ENCODE measurements around the gene ANKRD13A. TPM values are rescaled to one million over a fixed set of nuclear protein-coding genes. Genes with fewer than 3 reads are reported as not detected.

The ANKRD13A gene
- total and polyA plus RNA-seq, 2 of the 13 experiments (the other 11 are each of a cell fraction or from before 2014, with no cell fraction given), result 34.1 to 41.6 TPM

- TF ChIP-seq IRF9 (CRISPR knock-in tag; IDR thresholded peaks at IDR 0.05; ENCODE audit: borderline replicate concordance) (peak; percentile 82; the same call in 1 of the 2 replicates), POLR2G (IDR thresholded peaks at IDR 0.05; ENCODE audit: low read depth, low read length) (peak; percentile 83), ZNF552 (CRISPR knock-in tag; IDR thresholded peaks at IDR 0.05; ENCODE audit: borderline replicate concordance) (no peak), ZNF350 (CRISPR knock-in tag; IDR thresholded peaks at IDR 0.05; ENCODE audit: borderline replicate concordance, low read depth) (peak; percentile 64; the same call in 1 of the 2 replicates), ZNF180 (CRISPR knock-in tag; IDR thresholded peaks at IDR 0.05; ENCODE audit: borderline replicate concordance, low read depth) (no peak), CAMTA2 (CRISPR knock-in tag; IDR thresholded peaks at IDR 0.05; ENCODE audit: borderline replicate concordance) (0 out of 2 replicates have a peak, but pooled peaks have one; percentile 77), HMG20B (CRISPR knock-in tag; conservative IDR thresholded peaks at IDR 0.05) (no peak), ZNF781 (CRISPR knock-in tag; IDR thresholded peaks at IDR 0.05; ENCODE audit: borderline replicate concordance, not compliant biosample characterization) (no peak), MBD4 (IDR thresholded peaks at IDR 0.05; ENCODE audit: borderline replicate concordance, low read length) (no peak), NFRKB (IDR thresholded peaks at IDR 0.05) (no peak), ASH2L (IDR thresholded peaks at IDR 0.05; ENCODE audit: insufficient read length, low read depth, low read length) (peak; percentile 71), ZNF816 (CRISPR knock-in tag; IDR thresholded peaks at IDR 0.05; ENCODE audit: borderline replicate concordance) (no peak), PRDM10 (CRISPR knock-in tag; IDR thresholded peaks at IDR 0.05; ENCODE audit: low read depth) (peak; percentile 98), TBX3 (IDR thresholded peaks at IDR 0.05; ENCODE audit: borderline replicate concordance) (peak; percentile 9; the same call in 1 of the 2 replicates), SALL2 (CRISPR knock-in tag; IDR thresholded peaks at IDR 0.05) (no peak), CREB1 (IDR thresholded peaks at IDR 0.05) (0 out of 2 replicates have a peak, but pooled peaks have one; percentile 13), CREB1 (CRISPR knock-in tag; IDR thresholded peaks at IDR 0.05) (no peak), ZFP90 (CRISPR knock-in tag; IDR thresholded peaks at IDR 0.05; ENCODE audit: borderline replicate concordance) (0 out of 2 replicates have a peak, but pooled peaks have one; percentile 36), HDAC1 (CRISPR knock-in tag; IDR thresholded peaks at IDR 0.05) (peak; percentile 66; the same call in 1 of the 2 replicates), ARID5B (CRISPR knock-in tag; IDR thresholded peaks at IDR 0.05) (no peak)
These were observed 3.3 kb upstream of the ANKRD13A start, which contains the start of gene GIT2 (continued) for GRCh38 chr12:109995686-109996482.

Data from HepG2 (cell line).